ENCODE data around the gene JPT2.

Gene JPT2

DNA sequence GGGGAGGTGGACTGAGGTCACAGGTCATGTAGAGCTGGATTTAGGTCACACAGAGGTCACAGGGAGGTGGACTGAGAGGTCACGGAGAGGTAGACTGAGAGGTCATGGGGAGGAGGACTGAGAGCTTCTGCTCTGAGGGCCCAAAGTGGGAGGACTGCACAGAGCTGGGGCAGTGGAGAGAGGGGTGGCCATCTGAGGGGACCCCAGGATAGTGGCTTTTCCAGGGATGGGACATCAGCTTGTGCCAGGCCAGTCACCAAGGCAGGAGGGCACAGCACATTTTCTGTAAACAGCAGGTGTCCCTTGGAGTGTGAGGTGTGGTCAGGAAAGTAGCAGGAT, 26.1 kb upstream of the JPT2 start:
- DNase-seq (ENCODE audit: low spot score): no peak

DNA sequence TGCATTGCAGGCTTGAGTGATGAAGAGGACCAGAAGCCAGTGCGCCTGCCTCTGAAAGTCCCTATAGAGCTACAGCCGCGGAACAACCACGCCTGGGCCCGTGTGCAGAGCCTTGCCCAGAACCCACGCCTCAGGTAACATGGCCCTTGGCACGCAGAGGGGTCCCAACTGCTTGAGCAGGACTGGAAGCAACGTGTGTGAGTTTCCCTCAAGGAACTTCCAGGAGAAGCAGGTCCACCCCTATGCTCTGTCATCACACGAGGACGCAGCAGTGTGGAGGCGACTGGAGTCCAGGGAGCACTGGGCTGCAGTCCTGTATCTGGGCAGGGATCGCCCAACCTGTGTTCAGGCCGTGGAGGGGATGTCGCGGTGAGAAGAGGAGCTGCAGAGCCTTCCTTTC, 25.1 kb upstream of the JPT2 start:
- no peak for DNase-seq (ENCODE audit: low spot score)

DNA sequence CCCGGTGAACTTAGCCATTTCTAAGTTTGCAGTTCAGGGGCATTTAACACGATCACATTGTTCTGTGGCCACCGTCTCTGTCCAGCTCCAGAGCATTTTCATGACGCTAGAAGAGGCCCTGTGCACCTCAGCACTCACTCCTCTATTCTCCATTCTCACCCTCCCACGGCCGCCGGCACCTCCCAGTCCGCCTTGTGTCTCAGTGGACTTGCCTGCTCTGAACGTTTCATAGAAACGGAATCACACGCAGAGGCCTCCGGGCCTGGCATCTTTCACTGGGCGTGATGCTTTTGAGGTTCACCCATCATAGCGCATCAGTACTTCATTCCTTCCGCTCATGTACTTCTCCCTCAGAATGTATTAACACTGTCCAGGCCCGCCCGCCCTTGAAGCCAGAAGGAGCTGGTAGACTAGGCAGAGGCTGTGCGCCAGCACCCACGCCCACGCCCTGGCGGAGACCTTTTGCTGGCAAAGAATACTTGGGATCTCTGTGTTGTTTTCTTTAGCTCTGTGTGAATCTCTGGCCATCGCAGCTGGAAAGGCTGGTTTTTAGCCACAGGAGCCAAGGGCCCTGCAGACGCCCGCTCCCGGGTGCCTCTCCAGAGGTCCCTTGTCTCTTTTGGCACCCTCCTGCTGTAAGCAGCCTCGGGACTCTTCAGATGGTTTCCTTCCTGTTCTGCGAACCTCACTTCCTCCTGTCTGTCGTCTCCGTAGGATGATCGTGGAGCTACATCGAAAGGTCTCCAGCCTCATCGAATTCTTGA, 23.4 kb upstream of the JPT2 start:
- no peak for DNase-seq (ENCODE audit: low spot score)

DNA sequence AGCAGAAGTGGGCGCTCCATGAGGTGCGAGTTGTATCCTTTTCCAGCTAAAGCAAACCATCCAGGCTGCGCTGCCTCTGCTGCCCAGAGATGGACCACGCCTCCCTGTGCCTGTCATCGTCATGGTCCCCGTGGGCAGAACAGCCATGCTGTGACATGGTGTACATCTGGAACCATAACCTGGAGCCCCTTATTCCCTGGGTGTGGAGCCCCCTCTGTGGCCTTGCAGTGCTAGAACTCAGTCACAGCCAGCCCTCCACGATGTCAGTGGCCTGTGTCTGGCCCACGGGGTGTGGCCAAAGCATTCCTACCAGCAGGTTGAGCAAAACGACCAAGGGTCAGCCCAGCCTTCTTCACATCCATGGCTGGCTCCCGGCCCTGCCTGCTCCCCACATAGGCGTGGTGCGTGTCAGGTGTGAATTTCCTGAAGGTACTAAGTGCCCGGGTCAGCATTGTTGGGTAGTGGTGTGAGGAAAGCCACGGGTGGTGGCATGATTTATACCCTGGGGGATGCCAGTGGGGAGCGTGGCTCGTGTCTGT, 22.7 kb upstream of the JPT2 start:
- DNase-seq (ENCODE audit: low spot score): no peak

DNA sequence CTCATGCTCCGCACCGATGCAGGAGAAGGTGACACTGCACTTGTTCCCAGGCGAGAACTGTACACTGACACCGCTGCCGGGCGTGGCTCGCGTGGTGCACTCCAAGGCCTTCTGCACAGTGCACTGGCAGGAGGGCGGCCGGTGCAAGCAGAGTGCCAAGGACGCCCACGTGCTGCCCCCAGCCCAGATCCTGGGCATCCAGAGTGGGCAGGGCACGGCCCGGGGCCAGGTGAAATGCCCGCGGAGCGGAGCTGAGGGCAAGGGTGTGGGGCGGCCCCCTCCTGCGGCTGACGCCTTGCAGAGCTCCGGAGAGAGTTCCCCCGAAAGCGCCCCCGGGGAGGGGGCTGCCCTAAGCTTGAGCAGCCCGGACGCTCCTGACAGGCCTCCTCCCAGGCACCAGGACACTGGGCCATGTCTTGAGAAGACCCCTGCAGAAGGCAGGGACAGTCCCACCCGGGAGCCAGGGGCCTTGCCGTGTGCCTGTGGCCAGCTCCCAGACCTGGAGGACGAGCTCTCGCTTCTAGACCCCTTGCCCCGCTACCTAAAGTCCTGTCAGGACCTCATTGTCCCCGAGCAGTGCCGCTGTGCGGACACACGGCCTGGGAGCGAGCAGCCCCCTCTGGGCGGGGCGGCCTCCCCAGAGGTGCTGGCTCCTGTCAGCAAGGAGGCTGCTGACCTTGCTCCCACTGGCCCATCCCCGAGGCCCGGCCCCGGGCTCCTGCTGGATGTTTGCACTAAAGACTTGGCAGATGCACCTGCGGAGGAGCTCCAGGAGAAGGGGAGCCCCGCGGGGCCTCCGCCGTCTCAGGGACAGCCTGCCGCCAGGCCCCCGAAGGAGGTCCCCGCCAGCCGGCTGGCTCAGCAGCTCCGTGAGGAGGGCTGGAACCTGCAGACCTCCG, 21.9 kb upstream of the JPT2 start:
- no peak for DNase-seq (ENCODE audit: low spot score)

DNA sequence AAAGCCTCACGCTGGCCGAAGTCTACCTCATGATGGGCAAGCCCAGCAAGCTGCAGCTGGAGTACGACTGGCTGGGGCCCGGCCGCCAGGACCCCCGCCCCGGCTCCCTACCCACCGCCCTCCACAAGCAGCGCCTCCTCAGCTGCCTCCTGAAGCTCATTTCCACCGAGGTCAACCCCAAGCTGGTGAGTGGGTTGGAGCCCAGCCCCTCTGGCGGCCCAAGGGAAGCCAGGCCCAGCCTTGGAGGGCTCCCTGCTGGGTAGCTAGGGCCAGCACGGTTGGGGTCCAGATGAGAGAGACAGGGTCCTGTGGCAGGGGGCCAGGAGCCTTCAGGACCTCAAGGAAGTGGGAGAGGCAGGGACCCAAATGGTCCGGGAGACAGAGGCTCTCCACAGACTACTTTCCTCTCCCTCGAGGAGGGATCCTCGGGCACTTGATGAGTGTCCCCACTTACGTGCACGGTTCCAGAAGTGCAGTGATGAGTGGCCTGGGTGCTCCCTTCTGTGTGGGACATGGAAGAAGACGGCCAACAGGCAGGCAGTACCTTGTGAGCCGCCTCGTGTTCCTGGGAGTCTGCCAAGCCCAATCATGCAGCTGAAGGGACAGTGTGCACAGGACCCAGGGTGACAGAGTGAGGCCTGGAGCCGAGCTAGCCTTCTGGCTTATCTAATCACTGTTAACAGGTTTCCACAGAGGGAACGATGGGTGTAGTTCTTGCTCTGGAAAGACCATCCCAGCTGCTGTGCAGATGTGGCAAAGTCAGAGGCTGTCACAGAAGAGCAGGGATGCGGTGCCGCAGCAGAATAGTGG, 21.1 kb upstream of the JPT2 start:
- DNase-seq (ENCODE audit: low spot score): no peak

DNA sequence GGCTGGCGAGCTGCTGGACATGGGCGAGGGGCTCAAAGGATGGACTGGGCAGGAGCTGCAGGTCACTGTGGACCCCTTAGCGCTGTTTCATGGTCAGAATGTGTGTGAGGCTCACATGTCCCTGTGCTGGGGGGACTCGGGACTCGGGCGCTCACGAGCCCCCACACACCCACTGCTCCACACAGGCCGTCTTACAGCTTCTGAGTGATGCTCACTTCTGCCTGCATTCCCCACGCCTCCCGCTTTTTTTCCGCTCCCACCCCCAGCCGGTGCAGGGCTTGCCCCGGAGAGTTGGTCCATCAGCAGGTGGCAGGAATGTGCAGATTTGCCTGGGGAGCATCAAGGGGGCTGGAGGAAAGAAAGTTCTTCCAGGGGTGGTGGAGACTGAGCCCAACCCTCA, 20.2 kb upstream of the JPT2 start:
- DNase-seq (ENCODE audit: low spot score): no peak

DNA sequence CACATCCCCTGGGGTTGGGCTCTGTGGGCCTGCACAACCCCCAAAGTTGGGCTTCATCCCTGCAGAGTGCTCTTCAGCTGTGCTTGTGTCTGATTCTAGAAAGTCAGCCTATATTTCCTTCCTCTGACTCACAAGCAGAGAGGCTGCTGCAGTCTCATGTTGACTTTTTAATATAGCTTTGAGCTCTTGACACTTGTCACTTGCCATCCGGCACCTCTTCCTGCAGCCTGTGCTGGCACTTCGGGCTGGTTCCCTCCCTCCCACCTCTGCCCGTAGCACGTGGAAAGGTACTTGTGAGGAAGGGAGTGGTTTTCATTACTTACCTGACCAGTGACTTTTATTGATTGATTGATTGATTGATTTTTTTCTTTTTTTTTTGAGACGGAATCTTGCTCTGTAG, 19.0 kb upstream of the JPT2 start:
- no peak for DNase-seq (ENCODE audit: low spot score)

DNA sequence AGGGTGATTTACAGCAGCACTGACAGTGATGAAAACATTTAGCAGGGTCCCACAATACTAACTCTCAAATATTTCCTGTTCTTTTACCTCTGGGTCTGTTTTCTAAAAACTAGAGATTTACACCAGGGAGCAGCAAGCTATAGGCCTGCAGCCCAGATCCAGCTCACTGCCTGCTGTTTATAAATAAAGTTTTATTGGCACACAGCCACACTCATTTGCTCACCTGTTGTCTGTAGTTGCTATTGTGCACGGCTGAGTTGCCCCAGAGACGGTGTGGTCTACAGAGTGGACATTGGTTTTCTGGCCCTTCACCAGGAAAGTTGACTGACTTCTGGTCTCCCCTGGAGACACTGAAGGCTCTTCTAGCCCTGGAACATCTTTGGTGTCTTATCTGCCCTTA, 16.3 kb upstream of the JPT2 start:
- DNase-seq (ENCODE audit: low spot score): no peak

DNA sequence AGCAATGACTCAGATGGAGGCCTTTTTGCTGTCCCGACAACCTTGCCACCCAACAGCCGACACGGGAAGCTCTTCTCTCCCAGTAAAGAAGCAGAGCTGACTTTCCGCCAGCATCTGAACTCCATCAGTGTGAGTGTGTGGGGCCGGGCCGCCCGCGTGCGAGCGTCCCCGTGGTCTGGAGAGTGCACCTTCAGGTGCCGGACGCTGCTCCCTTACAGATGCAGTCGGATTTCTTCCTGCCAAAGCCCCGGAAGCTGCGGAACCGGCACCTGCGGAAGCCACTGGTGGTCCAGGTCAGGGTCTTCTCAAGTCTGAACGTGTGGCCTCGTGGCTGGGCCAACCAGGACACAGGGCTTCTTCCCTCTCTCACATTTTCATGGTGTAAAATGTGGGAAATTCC, 15.5 kb upstream of the JPT2 start:
- no peak for DNase-seq (ENCODE audit: low spot score)

DNA sequence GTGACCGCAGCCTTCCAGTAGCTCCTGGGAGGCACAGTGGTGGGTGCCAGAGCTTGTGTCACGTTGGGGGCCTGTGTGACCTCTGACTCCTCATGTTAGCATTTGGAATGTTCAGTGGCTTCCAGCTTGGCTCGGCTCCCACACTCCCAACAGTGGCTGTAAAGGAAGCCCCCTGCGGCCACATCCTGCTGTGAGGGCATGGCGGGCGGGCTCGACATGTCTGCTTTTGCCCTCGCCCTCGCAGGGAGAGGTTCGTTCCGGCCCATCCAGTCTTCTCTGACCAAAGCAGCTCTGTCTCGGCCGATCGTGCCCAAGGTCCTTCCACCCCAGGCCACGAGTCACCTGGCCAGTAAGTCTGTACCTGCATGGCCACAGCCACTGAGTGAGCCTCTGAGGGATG, 12.2 kb upstream of the JPT2 start:
- no peak for DNase-seq (ENCODE audit: low spot score)

DNA sequence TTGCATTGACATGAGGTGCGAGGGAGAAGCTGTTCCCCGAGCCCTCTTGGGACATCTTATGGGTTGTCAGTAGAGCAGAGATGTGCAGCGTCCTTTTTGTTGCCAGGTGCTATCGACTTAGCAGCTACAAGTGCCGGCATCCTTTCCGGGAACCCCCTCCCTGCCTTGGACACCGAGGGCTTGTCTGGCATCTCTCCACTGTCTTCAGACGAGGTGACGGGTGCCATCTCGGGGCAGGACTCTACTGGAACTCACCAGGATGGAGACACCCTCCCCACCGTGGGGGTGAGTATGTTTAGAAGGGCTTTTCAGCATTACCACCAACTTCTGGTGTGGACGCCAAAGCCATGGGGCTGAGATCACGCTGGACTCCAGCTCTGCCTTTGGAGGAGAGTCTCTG, 11.8 kb upstream of the JPT2 start:
- no peak for DNase-seq (ENCODE audit: low spot score)

DNA sequence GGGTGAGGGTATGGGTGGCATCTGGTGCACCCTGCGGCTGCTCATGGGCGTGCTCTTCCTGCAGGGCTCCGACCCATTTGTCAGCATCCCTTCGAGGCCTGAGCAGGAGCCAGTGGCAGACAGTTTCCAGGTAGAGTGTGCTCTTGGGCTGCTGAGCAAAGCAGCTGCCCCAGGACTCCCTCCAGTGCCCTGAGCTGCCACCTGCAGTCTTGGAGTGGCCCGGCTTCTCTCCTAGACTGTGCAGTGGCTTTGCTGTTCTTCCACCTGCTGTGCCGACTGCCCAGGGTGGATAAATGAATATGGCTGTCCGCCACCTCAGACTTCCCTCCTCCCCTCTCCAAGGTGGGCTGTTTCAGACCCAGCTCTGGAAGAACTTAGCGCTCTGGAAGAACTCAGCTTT, 10.8 kb upstream of the JPT2 start:
- DNase-seq (ENCODE audit: low spot score): no peak

DNA sequence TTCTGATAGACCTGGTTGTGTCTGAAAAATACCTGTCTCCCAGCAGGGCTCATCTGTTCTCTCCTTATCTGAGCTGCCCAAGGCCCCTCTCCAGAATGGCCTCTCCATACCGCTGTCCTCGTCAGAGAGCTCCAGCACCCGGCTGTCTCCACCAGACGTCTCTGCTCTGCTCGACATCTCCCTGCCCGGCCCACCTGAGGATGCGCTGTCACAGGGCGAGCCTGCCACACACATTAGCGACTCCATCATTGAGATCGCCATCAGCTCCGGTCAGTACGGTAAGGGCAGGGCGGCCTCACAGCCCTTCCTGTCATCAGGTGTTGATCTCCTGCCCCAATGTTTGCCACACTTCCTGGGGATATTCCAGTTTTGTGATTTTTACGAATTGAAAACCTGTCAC, 10.2 kb upstream of the JPT2 start:
- DNase-seq (ENCODE audit: low spot score): no peak

DNA sequence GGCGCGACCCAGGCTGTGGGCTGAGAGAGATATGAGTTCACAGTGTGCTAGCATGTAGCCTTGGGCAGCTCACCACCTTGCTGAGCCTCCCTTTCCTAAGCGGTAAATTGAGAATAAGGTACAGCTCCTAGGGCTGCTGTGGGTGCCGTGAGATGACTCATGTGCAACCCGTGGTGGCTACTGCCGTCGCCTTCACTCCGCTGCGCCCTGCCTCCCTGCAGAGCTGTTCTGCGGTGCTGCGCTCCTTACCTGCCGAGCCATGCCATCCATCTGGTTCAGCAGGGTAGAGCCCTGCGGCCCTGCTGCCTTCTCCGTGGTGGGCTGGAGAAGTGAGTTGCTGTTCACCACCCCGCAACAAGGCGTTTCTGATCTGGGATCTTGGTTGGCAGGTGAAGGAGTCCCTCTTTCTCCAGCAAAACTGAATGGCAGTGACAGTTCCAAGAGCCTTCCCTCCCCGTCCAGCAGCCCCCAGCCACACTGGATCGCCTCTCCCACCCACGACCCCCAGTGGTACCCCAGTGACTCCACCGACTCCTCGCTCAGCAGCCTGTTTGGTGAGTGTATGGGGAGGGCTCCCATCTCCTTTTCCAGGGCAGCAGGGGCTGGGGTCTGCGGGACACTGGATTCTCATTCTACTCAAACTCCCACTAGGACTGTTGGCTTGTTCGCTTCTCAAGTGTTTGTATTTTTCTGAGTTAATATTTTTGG, 9.3 kb upstream of the JPT2 start:
- no peak for DNase-seq (ENCODE audit: low spot score)

DNA sequence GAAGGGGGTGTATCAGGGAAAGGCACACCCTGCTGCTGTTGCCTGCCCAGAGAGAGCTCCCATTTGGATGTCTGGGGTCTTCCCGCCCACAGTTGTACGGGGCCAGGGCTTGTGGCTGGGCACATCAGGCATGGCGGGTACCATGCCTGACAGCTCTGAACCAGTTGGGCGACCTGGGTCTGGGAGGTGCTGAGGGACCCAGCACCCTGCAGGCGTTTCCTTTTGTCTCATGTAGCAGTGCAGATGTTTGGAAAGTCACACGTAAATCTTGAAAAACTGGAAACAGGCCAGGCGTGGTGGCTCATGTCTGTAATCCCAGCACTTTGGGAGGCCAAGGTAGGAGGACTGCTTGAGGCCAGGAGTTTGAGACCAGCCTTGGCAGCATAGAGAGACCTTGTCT, 8.4 kb upstream of the JPT2 start:
- no peak for DNase-seq (ENCODE audit: low spot score)

DNA sequence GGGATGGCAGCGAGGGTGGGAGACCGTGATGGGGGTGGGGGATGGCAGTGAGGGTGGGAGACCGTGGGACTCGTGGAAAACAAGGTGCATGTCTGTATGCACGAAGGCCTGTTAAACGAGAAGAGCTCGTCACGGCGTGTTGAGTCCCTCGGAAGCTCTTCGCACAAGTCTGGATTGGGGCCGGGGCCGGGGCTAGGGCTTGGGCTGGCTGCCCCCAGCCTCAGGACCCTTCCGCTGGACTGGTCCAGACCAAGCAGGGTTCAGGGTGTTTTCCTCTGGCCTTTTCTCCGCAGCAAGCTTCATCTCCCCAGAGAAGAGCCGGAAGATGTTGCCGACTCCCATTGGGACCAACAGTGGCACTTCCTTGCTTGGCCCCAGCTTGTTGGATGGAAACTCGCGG, 7.7 kb upstream of the JPT2 start:
- DNase-seq (ENCODE audit: low spot score): no peak

DNA sequence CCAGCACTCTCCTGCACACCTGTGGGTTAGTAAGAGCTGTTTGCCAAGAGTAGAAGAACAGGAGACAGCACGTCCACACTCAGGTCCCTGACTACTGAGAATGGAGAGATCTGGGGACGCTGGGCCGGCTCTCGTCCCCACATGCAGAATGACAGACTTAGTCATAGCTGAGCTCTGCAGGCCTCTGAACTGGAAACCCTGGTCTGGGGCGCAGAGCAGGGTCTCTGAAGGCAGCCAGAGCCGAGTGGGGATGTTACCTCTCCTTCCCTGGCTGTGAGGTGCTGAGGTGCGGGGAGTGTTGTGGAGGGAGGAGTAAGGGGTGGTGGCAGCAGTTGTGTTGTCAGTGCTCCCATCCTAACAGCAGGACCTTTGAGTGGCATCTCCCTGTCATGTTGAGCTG, 7.2 kb upstream of the JPT2 start:
- DNase-seq (ENCODE audit: low spot score): no peak

DNA sequence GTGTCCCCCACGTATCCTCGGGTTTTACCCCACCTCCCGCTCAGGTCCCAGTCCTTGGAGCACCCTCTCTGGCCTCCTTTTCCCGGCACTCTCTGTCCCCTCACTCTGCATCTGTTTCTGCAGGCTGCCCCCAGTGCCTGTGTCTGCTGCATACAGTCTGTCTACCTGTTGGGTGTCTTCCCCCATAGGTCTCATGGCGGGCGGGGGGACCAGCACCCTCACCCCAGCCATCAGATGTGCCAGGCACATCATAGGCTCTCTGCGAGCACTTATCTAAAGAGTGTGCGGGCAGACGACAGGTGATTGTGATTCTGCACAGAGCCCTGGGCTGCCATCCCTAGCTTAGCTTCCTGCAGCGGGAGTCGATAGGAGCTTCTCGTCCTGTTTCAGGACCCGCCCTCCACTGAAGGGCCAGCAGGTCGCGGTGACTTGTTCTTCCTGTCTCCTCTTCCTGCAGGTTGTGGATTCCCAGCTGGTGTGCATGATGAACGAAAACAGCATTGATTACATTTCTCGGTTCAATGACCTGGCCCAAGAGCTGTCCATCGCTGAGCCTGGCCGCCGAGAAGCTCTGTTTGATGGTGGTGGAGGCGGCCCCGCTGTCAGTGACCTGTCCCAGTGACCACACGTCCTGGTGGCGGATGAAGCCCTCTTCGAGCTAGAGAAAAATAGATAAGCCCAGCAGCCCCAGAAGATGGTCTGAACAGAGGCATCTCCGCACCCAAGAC, 4.5 kb upstream of the JPT2 start:
- no peak for DNase-seq (ENCODE audit: low spot score)

DNA sequence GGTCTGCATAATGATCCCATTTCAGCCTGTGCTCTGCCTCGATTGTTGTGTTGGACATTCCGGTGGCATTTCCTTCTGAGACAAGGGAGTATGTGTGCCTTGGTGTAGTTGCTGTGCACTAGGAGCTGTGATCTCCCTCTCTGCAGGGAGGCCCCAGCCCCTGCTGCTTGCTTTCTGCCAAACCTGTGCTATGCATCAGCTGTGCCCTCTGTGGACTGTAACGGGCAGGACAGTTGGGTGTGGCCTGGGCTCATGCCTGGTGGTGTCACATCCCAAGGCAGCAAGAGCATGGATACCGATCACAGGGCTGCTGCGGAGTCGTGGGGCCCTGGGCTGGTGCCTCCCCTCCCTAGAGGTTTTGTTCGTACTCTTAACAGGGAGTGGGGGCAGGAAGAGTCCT, 3.8 kb upstream of the JPT2 start:
- no peak for DNase-seq (ENCODE audit: low spot score)
